Aorta (tissue), 5 donors: ENCODE data around the gene IRAK1BP1. TPM values are rescaled to one million over a fixed set of nuclear protein-coding genes. Genes with fewer than 3 reads are reported as not detected.

ENCODE experiments used
- ATAC-seq: fragments of 200-7000 bp; cut with Tn5 transposase; one replicate; pipeline ENCODE4 v1.9.1; 2022; ENCODE audit warnings: moderate library complexity; ENCODE audit not compliant: low FRiP score
- DNase-seq, 2 donors: peaks; one replicate each; pipeline ENCODE4 v3.0.0-alpha.2; 2020
- H3K27ac ChIP-seq, 2 donors: one replicate each; pipeline ENCODE4 v1.5.1; 2013; ENCODE audit warnings: low read length in 2 of 2, mild to moderate bottlenecking in 2 of 2, moderate library complexity in 2 of 2, control low read depth in 1 of 2, inconsistent platforms in 1 of 2, low read depth in 1 of 2
- H3K27me3 ChIP-seq, 2 donors: one replicate each; pipeline ENCODE4 v1.6.1; 2013; ENCODE audit warnings: control low read depth in 1 of 2, low read length in 1 of 2, mild to moderate bottlenecking in 1 of 2, moderate library complexity in 1 of 2; ENCODE audit not compliant: insufficient read depth in 2 of 2, control insufficient read depth in 1 of 2
- H3K36me3 ChIP-seq, 2 donors: one replicate each; pipeline ENCODE4 v1.6.1; 2013; ENCODE audit warnings: control low read depth in 1 of 2, low read length in 1 of 2, mild to moderate bottlenecking in 1 of 2; ENCODE audit not compliant: insufficient read depth in 2 of 2, control insufficient read depth in 1 of 2
- H3K4me1 ChIP-seq, 2 donors: one replicate each; pipeline ENCODE4 v1.6.1; 2013; ENCODE audit warnings: low read length in 2 of 2, control low read depth in 1 of 2, mild to moderate bottlenecking in 1 of 2, moderate library complexity in 1 of 2; ENCODE audit not compliant: insufficient read depth in 2 of 2, control insufficient read depth in 1 of 2
- H3K4me3 ChIP-seq, 2 donors: one replicate each; pipeline ENCODE4 v1.5.1; 2013; ENCODE audit warnings: low read length in 2 of 2, control low read depth in 1 of 2, mild to moderate bottlenecking in 1 of 2
- H3K9me3 ChIP-seq: one replicate; pipeline ENCODE4 v1.6.1; 2013; ENCODE audit warnings: mild to moderate bottlenecking, low read length; ENCODE audit not compliant: control insufficient read depth
- WGBS, 2 donors: extraction: QIAGEN DNeasy Blood & Tissue Kit; methylation state at CpG; one replicate each; pipeline ENCODE4 v1.1.7; 2013; 5-methylcytosine and 5-hydroxymethylcytosine counted together
- intact Hi-C, 2 donors: fragments of 100-400 bp; cut with DNase I; formaldehyde crosslinking; loops; one replicate each; pipeline versions ENCODE4 v1.14.2 to v1.15.0; 2022
- polyA plus RNA-seq, 2 donors: library from polyadenylated mRNA; stranded (reverse); fragments of 200-250 nt; gene quantifications; one replicate each; pipeline ENCODE4 v1.2.3, GENCODE V29; 2013
- total RNA-seq, 2 donors: library from RNA; stranded (reverse); fragmentation: NEBNext Ultra II Directional; extraction: Animal tissue kit (Norgen Biotek cat#: 25700); gene quantifications; one replicate each; pipeline ENCODE4 v1.2.1, GENCODE V29; 2021
- donor health status: healthy with polysubstance abuse.
- donor health status: Bipolar disorder and iron deficiency.
- donor health status: DM: no; HTN: no; CAD: no.
- donor health status: DM: no; HTN: no; CAD: no.
- donor health status: DM: yes; HTN: yes; CAD: no.

Gene IRAK1BP1
- total and polyA plus RNA-seq, 4 donors, result 1.3 to 5.0 (median 2.8) TPM

DNA sequence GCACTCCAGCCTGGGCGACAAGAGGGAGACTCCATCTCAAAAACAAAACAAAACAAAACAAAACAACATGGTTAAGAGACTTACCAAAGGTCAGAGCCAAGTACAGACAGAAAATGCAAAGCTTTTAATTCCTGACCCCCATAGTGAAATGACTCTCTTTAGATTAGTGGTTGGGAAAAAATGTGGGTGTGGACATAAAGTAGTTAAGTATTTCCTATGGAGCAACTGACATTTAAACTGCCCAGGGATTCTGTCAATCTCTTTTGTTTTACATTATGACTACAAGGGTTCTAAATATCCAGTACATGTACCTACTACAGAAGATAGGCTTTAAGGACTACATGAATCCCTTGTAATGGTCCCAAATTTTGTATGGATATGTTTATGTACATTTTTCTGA is 75.1 kb downstream of the IRAK1BP1 start:
- no peak for DNase-seq
- Histone ChIP-seq H3K27ac (no peak overlapping the region), H3K9me3 (no peaks in the 10 kb centered on the region), H3K27me3 (no peaks in the 10 kb centered on the region), H3K4me3 (no peak overlapping the region), H3K4me1 (no peaks in the 10 kb centered on the region), H3K36me3 (peaks cover 4% of the 10 kb centered on the region in 2 donors)
- no peak for ATAC-seq
- intact Hi-C loops, result no loop called here
- 94 to 95% methylated on average over 1 of the region's 1 CpG for WGBS, 2 donors

DNA sequence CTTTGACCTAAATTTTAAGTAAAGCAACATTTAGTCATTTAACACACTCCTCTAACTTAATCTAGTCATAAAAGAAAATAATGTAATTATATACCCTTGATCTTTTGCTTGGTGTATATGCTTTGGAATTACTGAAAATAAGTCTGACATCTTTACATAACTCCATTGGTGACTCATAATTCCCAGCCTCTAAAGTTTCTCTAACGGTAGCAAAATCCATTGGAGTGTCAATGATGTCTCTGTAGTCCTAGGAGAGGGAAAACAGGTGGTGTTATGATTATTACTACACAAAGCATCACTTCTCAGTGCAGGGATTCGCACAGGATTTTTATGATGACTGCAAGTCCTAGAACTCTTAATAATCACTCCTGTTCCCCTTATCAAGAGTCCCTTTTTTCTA is 80.2 kb downstream of the IRAK1BP1 start:
- H3K9me3 ChIP-seq, result no peaks in the 10 kb centered on the region
- intact Hi-C loops, result no loop called here
- DNase-seq (no peak), ATAC-seq (no peak)
- no peak overlapping the region for H3K4me3 ChIP-seq
- peaks cover 3 to 4% of the 10 kb centered on the region in 2 donors for H3K36me3 ChIP-seq
- H3K27ac ChIP-seq, result no peak overlapping the region
- no peaks in the 10 kb centered on the region for H3K4me1 ChIP-seq
- no peaks in the 10 kb centered on the region for H3K27me3 ChIP-seq
- 83 to 87% methylated on average over 2 of the region's 2 CpGs for WGBS, 2 donors

- Histone ChIP-seq H3K4me3 (no peak overlapping the region), H3K36me3 (peaks cover 3 to 4% of the 10 kb centered on the region in 2 donors), H3K9me3 (no peaks in the 10 kb centered on the region), H3K27ac (no peak overlapping the region), H3K4me1 (no peaks in the 10 kb centered on the region), H3K27me3 (no peaks in the 10 kb centered on the region)
- intact Hi-C loops, result no loop called here
- WGBS, 2 donors, result 53 to 54% methylated on average over 2 of the region's 2 CpGs
- ATAC-seq, result no peak
- no peak for DNase-seq
Observed at GRCh38 chr6:78947962-78948361, 80.6 kb downstream of the IRAK1BP1 start.

DNA sequence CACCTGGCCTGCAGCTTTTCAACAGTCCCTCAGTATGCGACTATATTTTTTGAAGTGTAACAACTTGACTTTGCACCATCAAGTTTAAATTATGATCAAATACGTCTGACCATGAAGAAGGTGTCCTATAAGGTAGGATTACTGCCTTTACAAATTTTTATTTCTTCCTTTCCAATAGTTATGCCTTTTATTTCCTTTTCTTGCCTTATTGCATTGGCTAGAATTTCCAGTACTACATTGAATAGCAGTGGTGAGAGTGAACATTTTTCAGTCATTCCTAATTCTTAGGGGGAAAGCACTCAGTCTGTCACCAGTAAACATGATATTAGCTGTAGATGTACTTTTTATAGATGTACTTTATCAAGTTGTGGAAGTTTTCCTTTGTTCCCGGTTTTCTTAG is 81.4 kb downstream of the IRAK1BP1 start:
- Histone ChIP-seq H3K27ac (no peak overlapping the region), H3K9me3 (no peaks in the 10 kb centered on the region), H3K4me3 (no peak overlapping the region), H3K36me3 (peaks cover 3 to 4% of the 10 kb centered on the region in 2 donors), H3K27me3 (no peaks in the 10 kb centered on the region), H3K4me1 (no peaks in the 10 kb centered on the region)
- ATAC-seq (no peak), DNase-seq (no peak)
- WGBS, 2 donors, result 98 to 99% methylated on average over 3 of the region's 3 CpGs
- intact Hi-C loops, result no loop called here

- 97 to 100% methylated on average over 1 of the region's 1 CpG for WGBS, 2 donors
- no peaks in the 10 kb centered on the region for H3K9me3 ChIP-seq
- intact Hi-C loops, result no loop called here
- no peak for DNase-seq
- H3K27me3 ChIP-seq, result no peaks in the 10 kb centered on the region
- ATAC-seq, result no peak
- no peak overlapping the region for H3K4me3 ChIP-seq
- H3K4me1 ChIP-seq, result no peaks in the 10 kb centered on the region
- H3K36me3 ChIP-seq, result peaks cover 0 to 5% of the 10 kb centered on the region in 2 donors
- H3K27ac ChIP-seq, result no peak overlapping the region
Observed at GRCh38 chr6:78952362-78952761, 85.0 kb downstream of the IRAK1BP1 start.

Other genes starting within 250 kb of the IRAK1BP1 start
- 10 to 100 TPM; 31.5 to 38.0 TPM for gene PHIP, start 210.7 kb downstream of the IRAK1BP1 start, total RNA-seq
- 10 to 100 TPM in 1 of 2 donors, 1 to 10 TPM in 1; 2.9 to 10.5 TPM for gene PHIP, start 210.7 kb downstream of the IRAK1BP1 start, polyA plus RNA-seq